ENCODE measurements around the gene KCTD15. TPM values are rescaled to one million over a fixed set of nuclear protein-coding genes. Genes with fewer than 3 reads are reported as not detected.
A peak's percentile ranks its signal among the peaks of the same experiment; 100 is the strongest.

The KCTD15 gene
- total RNA-seq, 1 experiment from 2014 or later, result 59.9 TPM

DNA sequence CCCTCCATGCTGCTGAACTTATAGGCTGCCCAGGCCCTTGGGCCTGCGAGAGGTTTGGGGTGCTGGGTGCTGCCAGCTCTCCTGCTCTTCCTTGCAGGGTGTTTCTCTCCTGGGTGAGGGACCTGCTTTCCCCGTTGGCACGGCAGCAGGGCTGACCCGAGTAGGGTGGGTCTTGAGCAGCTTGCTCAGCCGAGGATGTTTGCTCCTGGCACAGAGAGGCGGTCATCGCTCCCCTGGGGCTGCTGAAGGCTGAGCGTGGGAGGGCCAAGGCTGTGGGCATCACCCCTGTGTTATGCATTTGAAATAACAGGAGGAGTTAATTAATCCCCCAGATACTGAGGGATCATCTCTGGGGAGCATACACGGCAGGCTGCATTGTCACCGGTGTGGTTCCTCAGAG lies 5.3 kb downstream of the KCTD15 start:
- Histone ChIP-seq H3K23ac (ENCODE audit: insufficient read length, low read depth, low read length) (no peak overlapping the region), H3K79me2 (ENCODE audit: insufficient read depth, low read length) (no peaks in the 10 kb centered on the region), H4K20me1 (ENCODE audit: control insufficient read depth, insufficient read depth, insufficient read length) (peaks cover 2% of the 10 kb centered on the region), H2BK120ac (ENCODE audit: low read depth, low read length, poor library complexity, severe bottlenecking) (no peak overlapping the region), H3K56ac (ENCODE audit: insufficient read length, low read depth, low read length) (no peak overlapping the region), H3K79me1 (ENCODE audit: insufficient read depth, low read depth, low read length, poor library complexity, severe bottlenecking) (no peaks in the 10 kb centered on the region), H2BK12ac (ENCODE audit: insufficient read length, low read depth, low read length) (no peak overlapping the region), H2BK5ac (ENCODE audit: insufficient read length, low read length) (no peak overlapping the region), H2BK20ac (ENCODE audit: low read depth, low read length, poor library complexity, severe bottlenecking) (no peak overlapping the region), H3K14ac (ENCODE audit: insufficient read depth, low read length) (no peak overlapping the region), H3K23me2 (ENCODE audit: insufficient read length, low read depth, low read length, poor library complexity, severe bottlenecking) (peaks cover 8% of the 10 kb centered on the region), H3K4me2 (ENCODE audit: insufficient read depth, insufficient read length, low read length) (no peak overlapping the region), H3T11ph (ENCODE audit: low read length) (no peak overlapping the region), H3K9ac (ENCODE audit: extremely low read depth, insufficient read length, low read length) (no peak overlapping the region), H3K27ac (ENCODE audit: insufficient read length, low read depth, low read length) (no peak overlapping the region), H3K27me3 (ENCODE audit: insufficient read depth, low read length) (no peaks in the 10 kb centered on the region), H4K5ac (ENCODE audit: insufficient read length, low read depth, low read length) (no peak overlapping the region), H3K18ac (ENCODE audit: insufficient read length, low read depth, low read length) (no peak overlapping the region), H2AFZ (ENCODE audit: low read length) (no peak overlapping the region), H4K8ac (replicated peaks; ENCODE audit: insufficient read length, low read depth, low read length) (no peak overlapping the region), H3K4ac (ENCODE audit: low read depth, low read length) (no peak overlapping the region), H2BK15ac (ENCODE audit: low read depth, low read length) (no peak overlapping the region), H2AK5ac (ENCODE audit: insufficient read length, low read length) (no peak overlapping the region), H3K9me3 (ENCODE audit: control insufficient read depth, low read depth, low read length) (no peaks in the 10 kb centered on the region), H3K4me1 (ENCODE audit: insufficient read depth, low read length) (peaks cover 5% of the 10 kb centered on the region; the same call in 1 of the 2 replicates), H4K91ac (ENCODE audit: insufficient read length, low read depth, low read length) (no peak overlapping the region)
- H3K36me3 Mint-ChIP-seq (ENCODE audit: insufficient read depth in 1 of 3, low read depth in 3 of 3), result peaks cover 24 to 72% (median 62%) of the 10 kb centered on the region in 3 experiments; a peak in 6 of 7 replicates
- no peaks in the 10 kb centered on the region; the same call in 1 of the 2 replicates for H3K27me3 Mint-ChIP-seq (ENCODE audit: low read depth)
- no peak overlapping the region for H3K4me3 Mint-ChIP-seq
- peaks cover 20 to 28% of the 10 kb centered on the region in 2 experiments for H3K4me1 Mint-ChIP-seq
- peak overlapping the region in 1 of 3 experiments; percentile 79; a peak in 1 of 7 replicates for H3K27ac Mint-ChIP-seq
- TF ChIP-seq, protein P1, sequence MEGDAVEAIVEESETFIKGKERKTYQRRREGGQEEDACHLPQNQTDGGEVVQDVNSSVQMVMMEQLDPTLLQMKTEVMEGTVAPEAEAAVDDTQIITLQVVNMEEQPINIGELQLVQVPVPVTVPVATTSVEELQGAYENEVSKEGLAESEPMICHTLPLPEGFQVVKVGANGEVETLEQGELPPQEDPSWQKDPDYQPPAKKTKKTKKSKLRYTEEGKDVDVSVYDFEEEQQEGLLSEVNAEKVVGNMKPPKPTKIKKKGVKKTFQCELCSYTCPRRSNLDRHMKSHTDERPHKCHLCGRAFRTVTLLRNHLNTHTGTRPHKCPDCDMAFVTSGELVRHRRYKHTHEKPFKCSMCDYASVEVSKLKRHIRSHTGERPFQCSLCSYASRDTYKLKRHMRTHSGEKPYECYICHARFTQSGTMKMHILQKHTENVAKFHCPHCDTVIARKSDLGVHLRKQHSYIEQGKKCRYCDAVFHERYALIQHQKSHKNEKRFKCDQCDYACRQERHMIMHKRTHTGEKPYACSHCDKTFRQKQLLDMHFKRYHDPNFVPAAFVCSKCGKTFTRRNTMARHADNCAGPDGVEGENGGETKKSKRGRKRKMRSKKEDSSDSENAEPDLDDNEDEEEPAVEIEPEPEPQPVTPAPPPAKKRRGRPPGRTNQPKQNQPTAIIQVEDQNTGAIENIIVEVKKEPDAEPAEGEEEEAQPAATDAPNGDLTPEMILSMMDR (conservative IDR thresholded peaks at IDR 0.05), result no peak
- WGBS (ENCODE audit: extremely low coverage, insufficient read length, low lambda C conversion rate), result no CpG with 5 or more reads among the region's 10 CpGs
- no peaks in the 10 kb centered on the region for H3K9me3 Mint-ChIP-seq
- no peak for DNase-seq

Measured in H9 (cell line).